Memory B cell (primary cell): ENCODE measurements around the gene EPAS1.

Source experiments
- ATAC-seq: fragments of 150-1000 bp; cut with Tn5 transposase; 2 replicates; pipeline ENCODE4 v1.10.0; 2021; ENCODE audit warnings: low read depth, mild to moderate bottlenecking, moderate library complexity
- DNase-seq, 2 donors: peaks; one replicate each; pipeline ENCODE4 v3.0.0; 2022; ENCODE audit warnings: low spot score in 2 of 2
- H3K27ac Mint-ChIP-seq: one replicate; pipeline ENCODE4 v1.8.0; 2022; ENCODE audit warnings: mild to moderate bottlenecking, moderate library complexity, mixed read lengths
- H3K27me3 Mint-ChIP-seq: one replicate; pipeline ENCODE4 v1.8.0; 2022; ENCODE audit warnings: mixed read lengths
- H3K36me3 Mint-ChIP-seq: one replicate; pipeline ENCODE4 v1.8.0; 2022; ENCODE audit warnings: mild to moderate bottlenecking, mixed read lengths
- H3K4me1 Mint-ChIP-seq: one replicate; pipeline ENCODE4 v1.8.0; 2022; ENCODE audit warnings: mixed read lengths
- H3K4me3 Mint-ChIP-seq: one replicate; pipeline ENCODE4 v1.8.0; 2022; ENCODE audit warnings: mild to moderate bottlenecking, moderate library complexity, mixed read lengths
- H3K9me3 Mint-ChIP-seq: one replicate; pipeline ENCODE4 v1.8.0; 2022; ENCODE audit warnings: mixed read lengths

The EPAS1 gene

DNA sequence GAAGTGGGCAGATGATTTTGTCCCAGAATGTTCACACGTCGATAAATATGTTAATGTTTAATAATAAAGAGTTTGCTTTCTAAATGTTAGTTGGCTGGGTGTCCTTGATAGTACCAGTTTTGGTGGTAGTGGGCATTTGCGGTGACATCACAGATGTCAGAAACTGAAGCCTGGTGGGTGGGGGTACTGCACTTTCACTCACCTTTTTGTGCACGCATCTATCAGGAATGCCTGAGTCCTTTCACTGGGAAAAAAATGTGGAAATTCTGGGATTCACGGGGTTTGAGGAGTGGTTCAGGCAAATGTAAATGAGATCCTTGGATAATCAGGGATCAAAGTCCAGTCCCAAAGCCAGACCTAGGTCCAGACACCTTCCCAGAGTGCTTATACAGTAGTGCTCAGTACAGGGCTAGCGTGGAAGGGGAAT, 3.2 kb downstream of the EPAS1 start:
- peaks cover 3% of the 10 kb centered on the region for H3K9me3 Mint-ChIP-seq
- H3K4me1 Mint-ChIP-seq: peaks cover 20% of the 10 kb centered on the region
- no peak for ATAC-seq
- peaks cover 2% of the 10 kb centered on the region for H3K36me3 Mint-ChIP-seq
- peaks cover 34% of the 10 kb centered on the region for H3K27me3 Mint-ChIP-seq
- H3K27ac Mint-ChIP-seq: no peak overlapping the region
- H3K4me3 Mint-ChIP-seq: no peak overlapping the region
- no peak for DNase-seq

- DNase-seq (no peak), ATAC-seq (no peak)
- peaks cover 3% of the 10 kb centered on the region for H3K9me3 Mint-ChIP-seq
- no peak overlapping the region for H3K27ac Mint-ChIP-seq
- peaks cover 2% of the 10 kb centered on the region for H3K36me3 Mint-ChIP-seq
- H3K4me3 Mint-ChIP-seq: no peak overlapping the region
- H3K27me3 Mint-ChIP-seq: peaks cover 29% of the 10 kb centered on the region
- peaks cover 20% of the 10 kb centered on the region for H3K4me1 Mint-ChIP-seq
Measured at GRCh38 chr2:46302005-46302695, 4.9 kb downstream of the EPAS1 start.

GRCh38 chr2:46303233-46303632, 6.0 kb downstream of the EPAS1 start:
- H3K4me1 Mint-ChIP-seq: peaks cover 12% of the 10 kb centered on the region
- H3K36me3 Mint-ChIP-seq: peaks cover 2% of the 10 kb centered on the region
- DNase-seq: no peak
- peaks cover 29% of the 10 kb centered on the region for H3K27me3 Mint-ChIP-seq
- H3K9me3 Mint-ChIP-seq: peaks cover 3% of the 10 kb centered on the region
- no peak overlapping the region for H3K4me3 Mint-ChIP-seq
- no peak for ATAC-seq
- no peak overlapping the region for H3K27ac Mint-ChIP-seq

GRCh38 chr2:46303822-46304221, 6.6 kb downstream of the EPAS1 start:
- Mint-ChIP-seq H3K36me3 (peaks cover 2% of the 10 kb centered on the region), H3K4me3 (no peak overlapping the region), H3K4me1 (peaks cover 9% of the 10 kb centered on the region), H3K27me3 (peaks cover 27% of the 10 kb centered on the region), H3K27ac (no peak overlapping the region), H3K9me3 (peaks cover 3% of the 10 kb centered on the region)
- DNase-seq: no peak
- no peak for ATAC-seq

- H3K9me3 Mint-ChIP-seq: peaks cover 3% of the 10 kb centered on the region
- peaks cover under 1% of the 10 kb centered on the region for H3K4me1 Mint-ChIP-seq
- no peak for ATAC-seq
- H3K27me3 Mint-ChIP-seq: peaks cover 24% of the 10 kb centered on the region
- no peak overlapping the region for H3K4me3 Mint-ChIP-seq
- no peak overlapping the region for H3K27ac Mint-ChIP-seq
- peaks cover 2% of the 10 kb centered on the region for H3K36me3 Mint-ChIP-seq
- no peak for DNase-seq
Measured at GRCh38 chr2:46304635-46305034, 7.4 kb downstream of the EPAS1 start.

DNA sequence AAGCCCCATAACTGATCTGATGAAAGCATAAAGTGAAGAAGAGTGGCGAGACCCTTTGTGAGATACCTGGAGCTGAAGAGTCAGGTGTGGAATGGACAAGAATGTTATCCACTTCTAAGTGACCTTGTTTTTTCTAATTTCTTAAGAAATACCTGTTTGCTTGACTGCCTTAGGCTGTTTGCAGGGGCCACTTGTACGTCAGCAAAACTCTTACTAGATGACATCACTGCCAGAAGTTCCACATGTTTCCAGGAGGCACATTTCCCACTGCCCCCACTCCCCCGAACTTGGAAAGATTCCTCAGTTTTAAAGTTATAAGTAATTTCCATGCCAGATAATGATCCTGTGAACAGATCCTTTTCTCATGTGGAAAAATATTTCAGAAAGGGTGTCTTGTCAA, 8.0 kb downstream of the EPAS1 start:
- no peak overlapping the region for H3K4me3 Mint-ChIP-seq
- no peak overlapping the region for H3K27ac Mint-ChIP-seq
- DNase-seq (no peak), ATAC-seq (no peak)
- H3K9me3 Mint-ChIP-seq: peaks cover 3% of the 10 kb centered on the region
- H3K27me3 Mint-ChIP-seq: peaks cover 18% of the 10 kb centered on the region
- H3K36me3 Mint-ChIP-seq: peaks cover 2% of the 10 kb centered on the region
- no peaks in the 10 kb centered on the region for H3K4me1 Mint-ChIP-seq

- DNase-seq: no peak
- peaks cover 18% of the 10 kb centered on the region for H3K27me3 Mint-ChIP-seq
- H3K36me3 Mint-ChIP-seq: peaks cover 2% of the 10 kb centered on the region
- no peak overlapping the region for H3K27ac Mint-ChIP-seq
- peaks cover 3% of the 10 kb centered on the region for H3K9me3 Mint-ChIP-seq
- ATAC-seq: no peak
- no peaks in the 10 kb centered on the region for H3K4me1 Mint-ChIP-seq
- no peak overlapping the region for H3K4me3 Mint-ChIP-seq
Measured at GRCh38 chr2:46305767-46306166, 8.6 kb downstream of the EPAS1 start.

- no peak for DNase-seq
- peaks cover 2% of the 10 kb centered on the region for H3K36me3 Mint-ChIP-seq
- H3K4me1 Mint-ChIP-seq: no peaks in the 10 kb centered on the region
- no peak overlapping the region for H3K27ac Mint-ChIP-seq
- peaks cover 18% of the 10 kb centered on the region for H3K27me3 Mint-ChIP-seq
- H3K9me3 Mint-ChIP-seq: peaks cover 3% of the 10 kb centered on the region
- ATAC-seq: no peak
- no peak overlapping the region for H3K4me3 Mint-ChIP-seq
Measured at GRCh38 chr2:46306330-46306751, 9.1 kb downstream of the EPAS1 start.

DNA sequence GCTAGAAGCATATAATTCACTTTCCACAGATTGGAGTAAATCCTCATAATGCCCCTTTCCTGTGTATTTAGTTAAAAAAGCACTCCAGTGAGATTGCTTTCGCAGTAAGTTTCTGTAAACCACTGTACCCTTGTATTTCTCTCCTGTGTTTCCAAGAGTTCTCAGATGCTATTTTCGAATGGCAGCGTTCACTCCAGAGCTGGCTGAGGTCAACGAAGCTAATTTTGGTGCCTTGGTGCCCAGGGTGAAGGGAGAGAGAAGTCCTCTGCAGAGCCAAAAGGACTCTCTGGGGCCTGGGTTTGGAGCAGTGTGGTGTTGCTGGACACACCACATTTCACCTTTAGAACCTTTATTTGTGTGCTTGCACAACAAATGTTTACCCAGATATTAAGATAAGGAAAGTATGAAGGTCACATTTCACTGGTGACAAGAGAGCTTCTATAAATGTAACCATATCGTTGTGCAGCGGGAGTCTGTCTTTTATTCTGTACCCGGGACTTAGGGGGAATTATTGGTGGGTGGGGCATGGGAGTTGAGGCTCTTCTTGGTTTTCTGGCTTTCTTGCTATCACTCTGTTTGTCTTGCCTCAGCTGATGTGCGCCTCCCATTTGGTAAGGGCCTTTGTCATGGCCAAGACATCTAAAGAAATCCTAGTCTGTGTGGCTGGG, 9.9 kb downstream of the EPAS1 start:
- Mint-ChIP-seq H3K4me1 (no peaks in the 10 kb centered on the region), H3K4me3 (no peak overlapping the region), H3K27ac (no peak overlapping the region), H3K36me3 (peaks cover 2% of the 10 kb centered on the region), H3K9me3 (peaks cover 3% of the 10 kb centered on the region), H3K27me3 (peaks cover 16% of the 10 kb centered on the region)
- DNase-seq: no peak
- ATAC-seq: no peak

- Mint-ChIP-seq H3K27me3 (peaks cover 12% of the 10 kb centered on the region), H3K9me3 (peaks cover 3% of the 10 kb centered on the region), H3K36me3 (peaks cover 2% of the 10 kb centered on the region), H3K4me3 (no peak overlapping the region), H3K27ac (no peak overlapping the region), H3K4me1 (no peaks in the 10 kb centered on the region)
- no peak for ATAC-seq
- DNase-seq: no peak
Measured at GRCh38 chr2:46308081-46308480, 10.9 kb downstream of the EPAS1 start.

DNA sequence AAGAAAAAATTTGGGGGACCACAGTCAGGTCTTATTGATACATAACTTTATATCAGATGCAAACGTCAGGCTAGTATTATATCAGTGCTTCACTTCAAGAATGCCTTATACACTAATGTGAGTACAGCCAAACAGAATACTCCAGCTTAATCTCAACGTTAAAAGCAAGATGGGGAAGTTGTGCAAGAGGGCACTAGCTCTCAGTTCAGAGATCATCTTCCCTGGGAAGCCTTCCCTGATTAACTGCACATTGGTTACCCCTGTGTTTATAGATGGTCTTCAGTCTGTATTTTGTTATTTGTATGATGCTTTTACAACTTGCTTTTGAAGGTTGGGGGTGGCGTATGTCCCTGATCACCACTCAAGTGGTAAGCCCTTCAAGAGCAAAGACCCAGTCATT, 11.4 kb downstream of the EPAS1 start:
- Mint-ChIP-seq H3K4me1 (no peaks in the 10 kb centered on the region), H3K27ac (no peak overlapping the region), H3K4me3 (no peak overlapping the region), H3K27me3 (peaks cover 12% of the 10 kb centered on the region), H3K36me3 (peaks cover 2% of the 10 kb centered on the region), H3K9me3 (peaks cover 3% of the 10 kb centered on the region)
- DNase-seq (no peak), ATAC-seq (no peak)

DNA sequence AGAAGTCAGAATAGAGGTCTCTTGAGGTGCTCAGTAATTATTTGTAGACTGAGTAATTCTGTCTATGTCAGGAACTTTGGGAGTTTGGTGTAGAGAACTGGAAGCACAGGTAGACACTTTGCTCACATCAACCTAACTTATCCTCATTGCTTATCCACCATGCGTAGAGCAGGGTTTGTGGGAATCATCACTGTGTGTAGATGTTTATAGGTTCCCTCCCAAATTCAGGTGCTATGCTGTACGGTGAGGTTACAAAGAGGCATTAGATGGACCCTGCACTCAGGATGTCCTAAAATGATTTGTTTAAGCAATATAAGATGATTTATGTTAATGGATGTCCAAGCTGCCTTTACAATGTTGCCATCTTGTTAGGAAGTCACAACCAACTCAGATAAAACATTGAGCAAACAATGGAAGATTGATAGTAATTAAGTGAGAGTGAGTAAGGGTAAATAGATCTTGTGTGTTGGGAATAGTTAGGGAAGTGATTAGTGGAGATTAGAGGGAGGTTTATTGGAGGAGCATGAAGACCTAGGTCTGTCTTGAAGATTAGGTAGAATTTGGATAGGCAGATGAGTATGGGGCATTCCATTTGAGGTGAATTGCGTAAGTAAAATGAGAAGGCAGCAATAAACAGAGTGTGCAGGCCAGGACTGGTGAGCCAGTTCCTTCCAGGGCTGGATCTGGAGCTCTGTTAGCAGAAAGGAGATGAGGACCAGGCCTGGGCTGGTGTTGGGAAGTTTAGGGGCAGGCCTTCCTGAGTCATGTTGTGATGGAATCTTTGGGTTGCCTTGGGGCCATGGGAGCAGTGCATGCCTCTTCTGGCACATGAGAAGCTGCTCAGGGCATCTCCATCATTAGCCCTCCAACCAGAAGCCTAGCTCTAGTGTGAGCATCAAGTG, 12.1 kb downstream of the EPAS1 start:
- no peak overlapping the region for H3K4me3 Mint-ChIP-seq
- peaks cover 2% of the 10 kb centered on the region for H3K36me3 Mint-ChIP-seq
- peaks cover 3% of the 10 kb centered on the region for H3K9me3 Mint-ChIP-seq
- no peaks in the 10 kb centered on the region for H3K4me1 Mint-ChIP-seq
- H3K27ac Mint-ChIP-seq: no peak overlapping the region
- no peak for DNase-seq
- no peak for ATAC-seq
- peaks cover 10% of the 10 kb centered on the region for H3K27me3 Mint-ChIP-seq

GRCh38 chr2:46310446-46310845, 13.2 kb downstream of the EPAS1 start:
- Mint-ChIP-seq H3K9me3 (no peaks in the 10 kb centered on the region), H3K4me1 (no peaks in the 10 kb centered on the region), H3K4me3 (no peak overlapping the region), H3K36me3 (no peaks in the 10 kb centered on the region), H3K27ac (no peak overlapping the region), H3K27me3 (peaks cover 13% of the 10 kb centered on the region)
- ATAC-seq (no peak), DNase-seq (no peak)

GRCh38 chr2:46311651-46312223, 14.5 kb downstream of the EPAS1 start:
- H3K36me3 Mint-ChIP-seq: no peaks in the 10 kb centered on the region
- ATAC-seq (no peak), DNase-seq (no peak)
- H3K4me3 Mint-ChIP-seq: no peak overlapping the region
- H3K27me3 Mint-ChIP-seq: peaks cover 14% of the 10 kb centered on the region
- no peak overlapping the region for H3K27ac Mint-ChIP-seq
- H3K9me3 Mint-ChIP-seq: no peaks in the 10 kb centered on the region
- no peaks in the 10 kb centered on the region for H3K4me1 Mint-ChIP-seq
